ENCODE results near the gene MYO5C. TPM values are rescaled to one million over a fixed set of nuclear protein-coding genes. Genes with fewer than 3 reads are reported as not detected.

MYO5C gene
- total and polyA plus RNA-seq, 2 of the 4 experiments (the other 2 are of a cell fraction) = under 0.01 to 0.03 TPM

DNA sequence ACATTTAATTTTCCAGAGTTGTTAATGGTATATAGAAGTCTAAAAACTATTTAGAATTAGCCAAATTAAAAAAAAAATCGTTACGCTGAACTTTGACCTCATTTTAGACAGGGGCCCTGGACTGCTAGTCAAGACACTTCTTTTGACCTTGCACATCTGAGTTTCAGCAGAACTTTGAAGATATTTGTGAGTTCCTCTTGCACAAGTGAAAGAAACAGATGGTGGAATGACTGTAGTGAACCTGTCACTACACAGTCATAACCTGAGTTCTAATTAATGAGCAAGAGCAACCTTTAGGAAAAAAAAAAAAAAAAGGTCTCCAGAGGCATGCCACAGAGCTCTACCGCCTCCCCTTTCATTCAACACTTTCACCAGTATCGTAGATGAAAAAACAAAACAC, 5.3 kb downstream of the MYO5C start:
- H4K5ac ChIP-seq (ENCODE audit: low read depth, low read length) = no peak overlapping the region
- H2BK15ac ChIP-seq (ENCODE audit: low read depth, low read length) = no peak overlapping the region
- no peaks in the 10 kb centered on the region for H3K79me1 ChIP-seq (ENCODE audit: low read depth in 1 of 2, low read length in 2 of 2)
- no peak overlapping the region for H3K23ac ChIP-seq (ENCODE audit: low read depth, low read length)
- peaks cover 35% of the 10 kb centered on the region for H3K27me3 ChIP-seq (ENCODE audit: control insufficient read depth, insufficient read depth, low read length)
- H4K20me1 ChIP-seq (ENCODE audit: insufficient read depth, low read length) = no peaks in the 10 kb centered on the region
- H3K27ac ChIP-seq (ENCODE audit: insufficient read depth, low read length) = no peak overlapping the region
- DNase-seq (no peak), ATAC-seq (ENCODE audit: low read depth) (no peak)
- no peak overlapping the region for H3K4ac ChIP-seq (ENCODE audit: low read depth, low read length)
- no peak overlapping the region for H2BK20ac ChIP-seq (ENCODE audit: low read depth, low read length)
- WGBS, 2 experiments (ENCODE audit: extremely low coverage in 2 of 2, insufficient read length in 1 of 2) = no CpG with 5 or more reads among the region's 4 CpGs
- H2AK5ac ChIP-seq (ENCODE audit: low read depth, low read length) = no peak overlapping the region
- no peak overlapping the region for H3K18ac ChIP-seq (ENCODE audit: low read depth, low read length)
- intact Hi-C loops (cut with micrococcal nuclease) (no loop called here), in situ Hi-C loops (cut with MboI; ENCODE audit: low sequenced_read_pairs) (no loop called here), dilution Hi-C loops (cut with HindIII; ENCODE audit: low sequenced_read_pairs, unreplicated experiment) (no loop called here)
- no peak overlapping the region for H2BK120ac ChIP-seq (ENCODE audit: low read depth, low read length)
- H3K36me3 ChIP-seq (ENCODE audit: control insufficient read depth, insufficient read depth, low read length) = no peaks in the 10 kb centered on the region
- BruUV-seq (replicated peaks) = no TSS peak
- no peak overlapping the region for H3K4me3 ChIP-seq (ENCODE audit: insufficient read depth, low read depth, low read length)
- no peaks in the 10 kb centered on the region for H3K9me3 ChIP-seq (ENCODE audit: control insufficient read depth, insufficient read depth, low read length)
- no peak overlapping the region for H2AFZ ChIP-seq (replicated peaks; ENCODE audit: low read length, poor library complexity)
- CTCF ChIA-PET = no interaction called here
- H2BK5ac ChIP-seq (ENCODE audit: low read depth, low read length, poor library complexity, severe bottlenecking) = no peak overlapping the region
- POLR2A ChIA-PET (ENCODE audit: unreplicated experiment) = no interaction called here
- H2AK9ac ChIP-seq (replicated peaks; ENCODE audit: low read depth, low read length, poor library complexity) = no peak overlapping the region
- H3K14ac ChIP-seq (replicated peaks; ENCODE audit: low read depth, low read length) = no peak overlapping the region
- H3K9me1 ChIP-seq (ENCODE audit: insufficient read depth, low read length) = peaks cover 5% of the 10 kb centered on the region; the same call in 1 of the 2 replicates
- H3K9ac ChIP-seq (ENCODE audit: low read depth, low read length) = no peak overlapping the region
- H3K56ac ChIP-seq (ENCODE audit: extremely low read depth, insufficient read depth, low read length) = no peak overlapping the region
- no peak overlapping the region for H4K91ac ChIP-seq (ENCODE audit: insufficient read depth, low read depth, low read length)
- peaks cover 8% of the 10 kb centered on the region for H3K4me1 ChIP-seq (ENCODE audit: control insufficient read depth, insufficient read depth, low read length)
- no peak overlapping the region for H4K8ac ChIP-seq (ENCODE audit: low read depth in 2 of 2, low read length in 2 of 2)
- H3K4me2 ChIP-seq (ENCODE audit: low read depth, low read length) = no peak overlapping the region
- no peak for TF ChIP-seq RCOR1 (IDR thresholded peaks at IDR 0.05; ENCODE audit: insufficient replicate concordance, low read length)
- TF ChIP-seq, protein P1, sequence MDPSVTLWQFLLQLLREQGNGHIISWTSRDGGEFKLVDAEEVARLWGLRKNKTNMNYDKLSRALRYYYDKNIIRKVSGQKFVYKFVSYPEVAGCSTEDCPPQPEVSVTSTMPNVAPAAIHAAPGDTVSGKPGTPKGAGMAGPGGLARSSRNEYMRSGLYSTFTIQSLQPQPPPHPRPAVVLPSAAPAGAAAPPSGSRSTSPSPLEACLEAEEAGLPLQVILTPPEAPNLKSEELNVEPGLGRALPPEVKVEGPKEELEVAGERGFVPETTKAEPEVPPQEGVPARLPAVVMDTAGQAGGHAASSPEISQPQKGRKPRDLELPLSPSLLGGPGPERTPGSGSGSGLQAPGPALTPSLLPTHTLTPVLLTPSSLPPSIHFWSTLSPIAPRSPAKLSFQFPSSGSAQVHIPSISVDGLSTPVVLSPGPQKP (IDR thresholded peaks at IDR 0.05; ENCODE audit: borderline replicate concordance, low read depth, low read length) = no peak
- TF ChIP-seq CHD1 (IDR thresholded peaks at IDR 0.05; ENCODE audit: low read depth, low read length) = no peak
- TF ChIP-seq, protein P2, sequence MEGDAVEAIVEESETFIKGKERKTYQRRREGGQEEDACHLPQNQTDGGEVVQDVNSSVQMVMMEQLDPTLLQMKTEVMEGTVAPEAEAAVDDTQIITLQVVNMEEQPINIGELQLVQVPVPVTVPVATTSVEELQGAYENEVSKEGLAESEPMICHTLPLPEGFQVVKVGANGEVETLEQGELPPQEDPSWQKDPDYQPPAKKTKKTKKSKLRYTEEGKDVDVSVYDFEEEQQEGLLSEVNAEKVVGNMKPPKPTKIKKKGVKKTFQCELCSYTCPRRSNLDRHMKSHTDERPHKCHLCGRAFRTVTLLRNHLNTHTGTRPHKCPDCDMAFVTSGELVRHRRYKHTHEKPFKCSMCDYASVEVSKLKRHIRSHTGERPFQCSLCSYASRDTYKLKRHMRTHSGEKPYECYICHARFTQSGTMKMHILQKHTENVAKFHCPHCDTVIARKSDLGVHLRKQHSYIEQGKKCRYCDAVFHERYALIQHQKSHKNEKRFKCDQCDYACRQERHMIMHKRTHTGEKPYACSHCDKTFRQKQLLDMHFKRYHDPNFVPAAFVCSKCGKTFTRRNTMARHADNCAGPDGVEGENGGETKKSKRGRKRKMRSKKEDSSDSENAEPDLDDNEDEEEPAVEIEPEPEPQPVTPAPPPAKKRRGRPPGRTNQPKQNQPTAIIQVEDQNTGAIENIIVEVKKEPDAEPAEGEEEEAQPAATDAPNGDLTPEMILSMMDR (conservative IDR thresholded peaks at IDR 0.05; ENCODE audit: low read depth, low read length) = no peak
- TF ChIP-seq RFX5 (IDR thresholded peaks at IDR 0.05; ENCODE audit: low read depth, low read length) = no peak
- no peak for TF ChIP-seq RAD21 (IDR thresholded peaks at IDR 0.05; ENCODE audit: low read length)
